GM20000 (cell line): ENCODE data around the gene SIPA1L3.
"Not testable (repeated sequence)": the region's sequence is repeated elsewhere in the genome, so short reads cannot be mapped to it uniquely, and the experiment has no call there.

Experiments used
- DNase-seq: peaks from one replicate; pipeline ENCODE4 v3.0.0; 2012; ENCODE audit warnings: low spot score
- TF ChIP-seq, protein P1 (sequence below): IDR thresholded peaks from 2 replicates; pipeline ENCODE4 v1.5.1; 2012; ENCODE audit warnings: mild to moderate bottlenecking, control low read depth; ENCODE audit errors: extremely low read depth, missing control alignments

Gene SIPA1L3

DNA sequence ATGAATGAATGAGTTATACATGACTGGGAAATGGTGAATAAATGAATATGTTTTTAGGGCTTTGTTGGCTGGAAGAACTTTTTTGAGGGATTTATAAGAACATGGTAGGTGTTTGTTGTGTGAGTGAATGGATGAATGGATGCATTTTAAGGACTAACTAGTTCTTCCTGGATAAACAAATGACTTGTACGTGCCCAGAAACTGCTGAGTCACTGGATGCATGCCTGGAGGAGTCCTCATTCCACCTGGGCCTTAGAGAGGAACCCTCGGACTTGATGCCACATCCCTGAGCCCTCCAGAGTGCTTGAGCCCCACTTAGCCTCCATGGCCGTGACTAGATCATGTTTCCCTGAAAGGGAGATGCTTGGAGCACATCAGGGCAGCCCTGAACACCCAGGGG is 163.6 kb downstream of the SIPA1L3 start:
- no peak for DNase-seq
- TF ChIP-seq, protein P1, sequence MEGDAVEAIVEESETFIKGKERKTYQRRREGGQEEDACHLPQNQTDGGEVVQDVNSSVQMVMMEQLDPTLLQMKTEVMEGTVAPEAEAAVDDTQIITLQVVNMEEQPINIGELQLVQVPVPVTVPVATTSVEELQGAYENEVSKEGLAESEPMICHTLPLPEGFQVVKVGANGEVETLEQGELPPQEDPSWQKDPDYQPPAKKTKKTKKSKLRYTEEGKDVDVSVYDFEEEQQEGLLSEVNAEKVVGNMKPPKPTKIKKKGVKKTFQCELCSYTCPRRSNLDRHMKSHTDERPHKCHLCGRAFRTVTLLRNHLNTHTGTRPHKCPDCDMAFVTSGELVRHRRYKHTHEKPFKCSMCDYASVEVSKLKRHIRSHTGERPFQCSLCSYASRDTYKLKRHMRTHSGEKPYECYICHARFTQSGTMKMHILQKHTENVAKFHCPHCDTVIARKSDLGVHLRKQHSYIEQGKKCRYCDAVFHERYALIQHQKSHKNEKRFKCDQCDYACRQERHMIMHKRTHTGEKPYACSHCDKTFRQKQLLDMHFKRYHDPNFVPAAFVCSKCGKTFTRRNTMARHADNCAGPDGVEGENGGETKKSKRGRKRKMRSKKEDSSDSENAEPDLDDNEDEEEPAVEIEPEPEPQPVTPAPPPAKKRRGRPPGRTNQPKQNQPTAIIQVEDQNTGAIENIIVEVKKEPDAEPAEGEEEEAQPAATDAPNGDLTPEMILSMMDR = no peak

DNA sequence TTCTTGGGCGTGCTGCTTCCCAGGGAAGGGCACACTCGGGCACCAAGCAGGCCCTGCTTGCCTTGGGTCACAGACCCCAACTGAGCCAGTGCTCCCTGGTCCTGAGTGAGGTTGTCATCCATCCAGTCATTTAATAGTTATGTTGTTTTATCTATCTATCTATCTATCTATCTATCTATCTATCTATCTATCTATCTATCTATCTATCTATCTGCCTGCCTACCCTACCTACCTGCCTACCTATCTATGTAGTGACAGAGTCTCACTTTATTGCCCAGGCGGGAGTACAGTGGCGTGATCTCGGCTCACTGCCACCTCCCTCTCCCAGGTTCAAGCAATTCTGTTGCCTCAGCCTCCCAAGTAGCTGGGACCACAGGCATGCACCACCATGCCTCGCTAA is 164.0 kb downstream of the SIPA1L3 start:
- DNase-seq = not testable (repeated sequence)

DNA sequence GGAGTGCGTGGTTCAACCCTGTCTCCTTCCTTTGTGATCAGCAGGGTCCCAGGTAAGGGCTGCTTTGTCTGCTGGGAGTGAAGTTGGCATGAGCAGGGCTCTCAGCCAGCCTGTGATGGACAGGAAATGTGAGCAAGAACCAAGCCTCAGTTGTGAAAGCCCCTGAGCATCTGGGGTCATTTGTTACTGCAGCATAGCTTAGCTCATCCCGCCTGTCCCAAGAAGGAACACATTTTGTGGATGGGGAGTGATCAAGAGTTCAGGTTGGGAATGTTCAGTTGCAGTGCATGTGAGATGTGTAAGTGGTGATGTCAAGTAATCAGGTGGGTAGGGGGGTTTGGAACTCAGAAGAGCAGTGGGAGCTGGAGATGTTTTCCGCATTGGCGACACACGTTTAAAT is 164.6 kb downstream of the SIPA1L3 start:
- DNase-seq = no peak

DNA sequence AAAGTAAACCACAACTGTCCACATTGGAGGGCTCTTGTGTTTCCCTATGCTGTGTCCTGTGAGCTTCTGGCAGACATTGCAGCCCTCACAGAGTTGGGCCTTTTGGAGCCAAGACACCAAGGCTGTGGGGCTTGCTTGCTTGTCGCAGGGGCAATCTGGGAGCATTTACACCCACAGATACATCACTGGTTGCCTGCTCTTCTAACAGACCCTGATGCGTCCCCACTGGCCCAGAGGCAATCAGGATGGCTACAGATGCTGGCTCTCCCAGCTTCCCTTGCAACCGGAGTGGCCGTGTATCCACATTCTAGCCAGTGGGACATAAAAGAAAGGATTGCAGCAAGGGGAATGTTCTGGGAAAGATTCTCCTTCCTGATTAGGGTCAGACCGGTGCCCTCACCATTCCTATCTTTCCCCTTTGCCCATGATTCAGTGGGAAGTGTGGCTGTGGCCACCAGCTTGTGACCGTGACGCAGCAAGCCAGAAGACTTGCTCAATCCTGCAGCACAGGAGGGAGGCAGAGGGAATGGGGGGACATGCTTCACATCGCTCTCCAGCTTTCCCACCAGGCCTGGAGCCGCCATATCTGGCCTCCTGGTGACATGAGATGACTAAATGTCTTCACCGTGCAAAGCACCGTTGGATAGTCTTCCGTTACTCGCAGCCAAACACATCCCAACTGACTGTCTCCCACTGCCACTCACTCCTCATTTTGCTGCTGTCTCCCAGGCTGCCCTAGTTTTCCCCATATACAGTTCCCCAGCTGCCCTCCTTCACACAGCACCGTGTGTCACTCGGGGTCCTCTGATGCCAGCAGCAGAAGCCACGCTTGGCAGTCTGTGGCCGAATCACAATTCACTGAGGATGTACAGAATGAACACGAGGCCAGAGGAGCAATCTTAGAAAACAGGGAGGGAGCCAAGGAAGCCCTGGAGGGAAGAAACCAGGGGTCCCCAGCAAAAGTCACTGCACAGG is 166.1 kb downstream of the SIPA1L3 start:
- TF ChIP-seq, protein P1 = no peak
- DNase-seq = no peak

More for the DNA sequence above, 164.6 kb downstream of the SIPA1L3 start:
- TF ChIP-seq, protein P1 = no peak

DNA sequence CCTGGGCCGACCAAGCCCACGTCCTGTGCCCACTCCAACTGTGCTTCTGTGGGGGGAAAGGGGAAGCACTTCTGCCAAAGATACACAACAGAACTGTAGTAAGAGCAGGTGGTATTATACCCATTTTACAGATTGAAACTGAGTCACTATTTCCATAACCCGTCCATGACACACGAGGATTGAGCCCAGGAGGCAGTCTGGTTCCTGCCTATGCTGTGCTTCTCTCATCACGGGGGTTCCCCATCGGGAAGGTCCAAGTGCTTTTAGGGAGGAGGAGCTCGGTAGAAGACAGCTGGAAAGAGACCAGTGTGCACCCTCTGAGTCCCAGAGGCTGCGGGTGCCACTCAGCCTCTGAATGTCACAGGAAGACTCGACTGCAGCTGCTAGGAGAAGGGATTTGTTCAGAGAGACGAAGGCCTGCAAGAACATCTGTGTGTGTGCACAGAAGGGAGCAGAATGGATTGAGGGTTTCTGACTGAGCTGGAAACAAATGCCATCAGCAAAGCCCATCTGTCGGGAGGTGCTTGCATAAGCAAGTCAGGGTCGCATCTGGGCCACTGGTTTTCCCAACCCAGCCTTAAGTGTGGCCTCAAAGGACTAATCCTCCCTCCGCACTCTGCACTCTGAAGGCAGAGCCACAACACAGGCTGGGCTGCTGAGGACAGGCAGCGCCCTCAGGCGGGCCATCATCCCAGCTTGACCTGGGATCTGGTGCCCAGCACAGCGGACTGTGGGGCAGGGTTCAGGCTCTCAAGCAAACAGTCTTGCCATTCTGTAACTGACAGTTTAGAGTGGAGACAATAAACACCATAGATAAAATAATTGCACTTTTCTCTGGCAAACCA is 167.1 kb downstream of the SIPA1L3 start:
- DNase-seq = no peak
- TF ChIP-seq, protein P1 = no peak

DNA sequence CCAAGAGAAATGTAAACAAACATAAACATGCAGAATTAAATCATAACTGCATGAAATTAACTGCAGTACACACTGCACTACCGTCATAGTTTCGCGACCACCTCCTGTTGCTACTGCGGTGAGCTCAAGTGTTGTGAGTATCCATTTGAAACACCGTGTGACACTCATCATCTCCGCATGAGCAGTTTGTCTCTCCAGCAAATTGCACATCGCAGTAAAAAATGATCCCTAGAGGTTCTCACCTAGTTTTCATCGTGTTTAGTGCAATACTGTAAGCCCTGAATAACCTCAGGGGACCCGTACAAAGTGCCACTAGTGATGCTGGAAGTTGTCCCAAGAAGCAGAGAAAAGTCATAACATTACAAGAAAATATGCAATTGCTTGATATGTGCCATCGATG is 169.3 kb downstream of the SIPA1L3 start:
- TF ChIP-seq, protein P1 = no peak
- DNase-seq = no peak

DNA sequence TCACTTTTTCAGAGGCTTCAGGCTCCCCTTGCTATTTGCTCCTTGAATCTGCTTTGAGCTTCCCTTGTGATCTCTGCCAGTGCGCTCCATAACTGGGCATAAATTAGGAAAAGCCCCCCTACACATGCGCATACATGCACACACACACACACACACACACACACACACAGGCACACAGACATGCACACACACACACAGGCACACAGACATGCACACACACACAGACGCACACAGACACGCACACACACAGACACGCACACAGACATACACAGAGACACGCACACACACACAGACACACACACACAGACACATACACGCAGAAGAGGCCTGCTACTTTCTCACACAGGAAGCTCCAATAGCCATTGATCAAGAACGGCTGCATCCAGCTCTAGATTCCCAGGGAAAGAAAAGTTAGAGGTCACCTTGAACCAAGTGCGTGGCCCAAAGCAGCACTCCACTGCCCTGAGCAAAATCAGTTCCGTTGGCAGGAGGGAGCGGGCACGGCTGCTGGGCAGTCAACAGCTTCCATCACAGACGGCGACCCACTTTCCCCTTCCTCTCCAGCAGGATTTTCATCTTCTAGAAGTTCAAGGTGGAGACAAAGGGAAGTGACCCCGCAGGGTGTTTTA is 171.4 kb downstream of the SIPA1L3 start:
- TF ChIP-seq, protein P1 = no peak
- no peak for DNase-seq
